ENCODE data around the gene ROR1. TPM values are rescaled to one million over a fixed set of nuclear protein-coding genes. Genes with fewer than 3 reads are reported as not detected.

The ROR1 gene
- total and polyA plus RNA-seq, 7 donors, result 0.13 to 2.8 (median 1.2) TPM

DNA sequence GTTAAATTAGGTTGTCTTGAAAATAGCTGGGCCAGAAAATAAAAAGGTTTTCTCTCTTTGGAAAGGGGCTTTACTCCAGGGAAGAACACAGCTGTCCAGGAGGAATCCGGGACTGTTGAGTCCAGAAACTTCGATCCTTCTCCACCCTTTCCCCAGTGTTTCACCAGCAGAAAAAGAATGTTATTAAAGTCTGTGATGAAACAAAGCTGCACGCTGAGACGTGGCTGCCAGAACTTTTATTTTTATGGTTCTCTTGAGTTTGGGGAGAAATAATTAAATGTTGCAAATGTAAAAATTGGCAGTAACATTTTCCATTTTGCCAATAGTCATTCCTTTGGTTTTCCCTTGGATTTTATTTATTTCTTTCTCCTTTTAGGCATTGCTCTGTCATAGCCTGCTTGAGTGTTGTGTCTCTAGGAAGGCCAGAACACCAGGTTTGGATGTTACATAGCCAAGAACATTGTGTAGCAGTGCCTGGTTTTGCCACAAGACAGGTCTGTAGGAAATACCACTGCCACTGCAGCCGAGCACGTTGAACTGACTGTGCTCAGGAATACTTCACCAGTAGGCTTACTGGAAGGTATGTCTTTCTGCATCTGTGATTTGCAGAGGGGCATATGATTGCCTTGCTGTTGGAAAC, 87.4 kb downstream of the ROR1 start:
- no peak overlapping the region for H3K27ac ChIP-seq
- WGBS, 3 donors, result 52 to 57% (median 55%) methylated on average over 6 of the region's 6 CpGs
- ATAC-seq (peak in 3 of 4 donors; percentile 36 to 68 (median 54)), DNase-seq (no peak)
- intact Hi-C loops (cut with DNase I), result no loop called here
- no peaks in the 10 kb centered on the region for H3K9me3 ChIP-seq
- no peaks in the 10 kb centered on the region for H3K36me3 ChIP-seq (ENCODE audit: insufficient read depth in 1 of 2, low read depth in 1 of 2)
- H3K4me1 ChIP-seq, result peaks cover 9% of the 10 kb centered on the region
- no peaks in the 10 kb centered on the region for H3K27me3 ChIP-seq (ENCODE audit: insufficient read depth in 3 of 3, low read length in 2 of 3)
- H3K4me3 ChIP-seq, result no peak overlapping the region
- TF ChIP-seq, protein P1, sequence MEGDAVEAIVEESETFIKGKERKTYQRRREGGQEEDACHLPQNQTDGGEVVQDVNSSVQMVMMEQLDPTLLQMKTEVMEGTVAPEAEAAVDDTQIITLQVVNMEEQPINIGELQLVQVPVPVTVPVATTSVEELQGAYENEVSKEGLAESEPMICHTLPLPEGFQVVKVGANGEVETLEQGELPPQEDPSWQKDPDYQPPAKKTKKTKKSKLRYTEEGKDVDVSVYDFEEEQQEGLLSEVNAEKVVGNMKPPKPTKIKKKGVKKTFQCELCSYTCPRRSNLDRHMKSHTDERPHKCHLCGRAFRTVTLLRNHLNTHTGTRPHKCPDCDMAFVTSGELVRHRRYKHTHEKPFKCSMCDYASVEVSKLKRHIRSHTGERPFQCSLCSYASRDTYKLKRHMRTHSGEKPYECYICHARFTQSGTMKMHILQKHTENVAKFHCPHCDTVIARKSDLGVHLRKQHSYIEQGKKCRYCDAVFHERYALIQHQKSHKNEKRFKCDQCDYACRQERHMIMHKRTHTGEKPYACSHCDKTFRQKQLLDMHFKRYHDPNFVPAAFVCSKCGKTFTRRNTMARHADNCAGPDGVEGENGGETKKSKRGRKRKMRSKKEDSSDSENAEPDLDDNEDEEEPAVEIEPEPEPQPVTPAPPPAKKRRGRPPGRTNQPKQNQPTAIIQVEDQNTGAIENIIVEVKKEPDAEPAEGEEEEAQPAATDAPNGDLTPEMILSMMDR (IDR thresholded peaks at IDR 0.05), result no peak

DNA sequence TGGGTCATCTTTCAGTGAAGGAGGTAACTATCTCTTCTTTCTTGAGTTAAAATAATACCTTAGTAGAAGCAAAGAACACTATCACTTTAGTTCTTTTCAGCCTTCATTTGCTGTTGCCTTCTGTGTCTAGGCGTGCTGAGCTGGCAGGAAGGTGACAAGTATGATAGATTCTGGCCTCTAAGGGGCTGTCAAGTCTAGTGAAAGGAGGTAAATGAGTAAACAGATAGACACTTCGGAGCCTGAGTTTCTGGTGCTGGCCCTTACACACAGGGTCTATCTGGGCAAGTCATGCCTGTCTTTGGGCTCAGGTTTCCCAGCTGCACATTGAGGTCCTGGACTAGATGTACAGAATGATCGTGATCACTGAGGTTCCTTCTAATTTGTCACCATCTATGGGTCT, 89.3 kb downstream of the ROR1 start:
- peak in 3 of 4 donors; percentile 41 to 65 (median 56) for ATAC-seq
- Histone ChIP-seq H3K27ac (no peak overlapping the region), H3K9me3 (no peaks in the 10 kb centered on the region), H3K4me1 (peaks cover 9% of the 10 kb centered on the region), H3K4me3 (no peak overlapping the region), H3K36me3 (ENCODE audit: insufficient read depth in 1 of 2, low read depth in 1 of 2) (no peaks in the 10 kb centered on the region), H3K27me3 (ENCODE audit: insufficient read depth in 3 of 3, low read length in 2 of 3) (no peaks in the 10 kb centered on the region)
- TF ChIP-seq, protein P1 (IDR thresholded peaks at IDR 0.05), result no peak
- intact Hi-C loops (cut with DNase I), result no loop called here
- no peak for DNase-seq
- 72 to 92% (median 86%) methylated on average over 3 of the region's 3 CpGs for WGBS, 3 donors

DNA sequence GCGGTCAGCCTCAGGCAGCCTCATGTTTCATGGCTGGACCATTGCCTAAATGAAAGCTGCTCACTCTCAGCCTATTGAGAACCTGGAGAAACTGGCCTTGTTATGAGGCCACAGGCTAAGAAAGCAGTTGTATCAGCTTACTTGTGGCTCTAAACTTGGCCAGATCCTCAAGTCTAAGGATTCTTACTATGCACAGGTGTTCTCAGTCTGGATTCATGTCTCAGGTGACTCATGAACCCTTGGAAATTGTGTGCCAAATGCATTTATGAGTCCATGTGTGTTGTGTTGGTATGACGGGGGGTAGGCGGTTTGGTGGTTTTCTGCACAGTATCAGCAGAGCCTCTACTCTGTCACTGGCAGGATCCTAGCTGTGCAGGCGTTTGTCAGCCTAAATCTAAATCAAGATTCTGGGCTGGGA, 90.4 kb downstream of the ROR1 start:
- TF ChIP-seq, protein P1 (IDR thresholded peaks at IDR 0.05), result no peak
- no peak overlapping the region for H3K4me3 ChIP-seq
- WGBS, 3 donors, result 66 to 80% (median 69%) methylated on average over 4 of the region's 4 CpGs
- ATAC-seq (peak; percentile 26 to 88 (median 57)), DNase-seq (no peak)
- H3K27me3 ChIP-seq (ENCODE audit: insufficient read depth in 3 of 3, low read length in 2 of 3), result no peaks in the 10 kb centered on the region
- peaks cover 9% of the 10 kb centered on the region for H3K4me1 ChIP-seq
- intact Hi-C loops (cut with DNase I), result no loop called here
- no peaks in the 10 kb centered on the region for H3K36me3 ChIP-seq (ENCODE audit: insufficient read depth in 1 of 2, low read depth in 1 of 2)
- no peaks in the 10 kb centered on the region for H3K9me3 ChIP-seq
- peak overlapping the region; percentile 5 for H3K27ac ChIP-seq

DNA sequence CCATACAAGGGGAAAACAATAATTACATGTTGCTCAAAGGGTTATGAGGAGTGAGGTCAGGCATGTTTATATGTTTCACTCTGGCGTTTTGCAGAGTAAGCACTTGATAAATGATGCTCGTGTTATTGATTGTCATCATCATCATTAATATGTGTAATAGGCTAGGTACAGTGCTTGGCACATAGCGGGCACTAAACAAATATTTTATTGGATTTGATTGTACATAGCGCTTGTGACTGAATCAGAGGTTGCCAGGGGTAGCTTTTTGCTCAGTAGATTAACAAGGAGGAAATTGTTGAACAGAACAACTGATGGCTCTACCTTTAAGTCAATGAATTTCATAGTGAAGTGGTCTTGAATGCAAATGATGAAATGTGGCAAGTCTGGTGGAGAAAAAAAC, 91.7 kb downstream of the ROR1 start:
- TF ChIP-seq, protein P1 (IDR thresholded peaks at IDR 0.05), result no peak
- Histone ChIP-seq H3K27ac (no peak overlapping the region), H3K9me3 (no peaks in the 10 kb centered on the region), H3K36me3 (ENCODE audit: insufficient read depth in 1 of 2, low read depth in 1 of 2) (no peaks in the 10 kb centered on the region), H3K27me3 (ENCODE audit: insufficient read depth in 3 of 3, low read length in 2 of 3) (no peaks in the 10 kb centered on the region), H3K4me3 (no peak overlapping the region), H3K4me1 (peaks cover 7% of the 10 kb centered on the region)
- intact Hi-C loops (cut with DNase I), result no loop called here
- no peak for ATAC-seq
- WGBS, 3 donors, result 94 to 95% (median 94%) methylated on average over 4 of the region's 4 CpGs
- DNase-seq, result no peak

DNA sequence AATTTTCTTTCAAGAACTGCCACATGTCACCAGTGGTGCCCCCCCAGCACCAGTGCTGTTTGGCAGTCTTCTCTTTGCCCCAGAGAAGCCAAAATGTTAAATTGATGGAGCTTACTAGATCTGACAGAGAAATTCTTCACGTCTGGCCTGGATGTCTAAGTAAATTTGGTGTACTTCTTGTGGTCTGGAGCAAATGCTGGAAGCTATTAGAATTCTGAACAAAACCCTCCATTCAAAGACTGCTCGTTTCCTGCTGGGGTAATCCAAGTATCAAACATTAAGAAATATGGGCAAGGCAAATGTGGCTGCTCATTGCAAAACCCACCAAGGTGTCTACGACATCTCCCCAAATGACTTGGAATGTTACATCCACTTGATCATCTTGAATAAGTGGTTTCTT, 92.3 kb downstream of the ROR1 start:
- intact Hi-C loops (cut with DNase I), result no loop called here
- peaks cover 7% of the 10 kb centered on the region for H3K4me1 ChIP-seq
- 72 to 82% (median 77%) methylated on average over 3 of the region's 3 CpGs for WGBS, 3 donors

More for the DNA sequence above, 92.3 kb downstream of the ROR1 start:
- H3K9me3 ChIP-seq, result no peaks in the 10 kb centered on the region
- no peak for DNase-seq
- H3K4me3 ChIP-seq, result no peak overlapping the region
- no peak for ATAC-seq
- H3K27ac ChIP-seq, result no peak overlapping the region
- no peaks in the 10 kb centered on the region for H3K27me3 ChIP-seq (ENCODE audit: insufficient read depth in 3 of 3, low read length in 2 of 3)
- no peaks in the 10 kb centered on the region for H3K36me3 ChIP-seq (ENCODE audit: insufficient read depth in 1 of 2, low read depth in 1 of 2)
- TF ChIP-seq, protein P1 (IDR thresholded peaks at IDR 0.05), result no peak
